NCI-H226 (cell line): ENCODE results near the gene SARS1.
A peak's percentile ranks its signal among the peaks of the same experiment; 100 is the strongest.

ENCODE experiments used
- DNase-seq: peaks from one replicate; pipeline ENCODE4 v3.0.0-alpha.2; 2015

SARS1 gene

GRCh38 chr1:109229531-109230127, 15.9 kb downstream of the SARS1 start:
- no peak for DNase-seq

- DNase-seq: no peak
These were observed 17.3 kb downstream of the SARS1 start for GRCh38 chr1:109231066-109231465.

- DNase-seq: no peak
These were observed 21.4 kb downstream of the SARS1 start for GRCh38 chr1:109235137-109235536.

GRCh38 chr1:109237512-109237911, 23.8 kb downstream of the SARS1 start:
- DNase-seq: no peak

GRCh38 chr1:109238382-109238781, 24.7 kb downstream of the SARS1 start:
- DNase-seq: no peak

- no peak for DNase-seq
These were observed 25.3 kb downstream of the SARS1 start for GRCh38 chr1:109239047-109239408.

- peak; percentile 50 for DNase-seq
These were observed 25.8 kb downstream of the SARS1 start for GRCh38 chr1:109239409-109240068.

- DNase-seq: peak; percentile 84
These were observed 26.7 kb downstream of the SARS1 start for GRCh38 chr1:109240158-109241152.

- no peak for DNase-seq
These were observed 27.6 kb downstream of the SARS1 start for GRCh38 chr1:109241344-109241743.

GRCh38 chr1:109241841-109242345, 28.2 kb downstream of the SARS1 start:
- no peak for DNase-seq

- no peak for DNase-seq
These were observed 28.7 kb downstream of the SARS1 start for GRCh38 chr1:109242387-109242786.

GRCh38 chr1:109243221-109243620, 29.5 kb downstream of the SARS1 start:
- no peak for DNase-seq

GRCh38 chr1:109243860-109244552, 30.3 kb downstream of the SARS1 start:
- no peak for DNase-seq

GRCh38 chr1:109246141-109246551, 32.4 kb downstream of the SARS1 start:
- no peak for DNase-seq

- no peak for DNase-seq
These were observed 34.0 kb downstream of the SARS1 start for GRCh38 chr1:109247401-109248365.

GRCh38 chr1:109248444-109248796, 34.7 kb downstream of the SARS1 start:
- no peak for DNase-seq

- peak; percentile 65 for DNase-seq
These were observed 35.3 kb downstream of the SARS1 start, which contains the start of gene CELSR2 for GRCh38 chr1:109248797-109249629. CELSR2 (plus strand) TSS chr1:109249539; CDS start chr1:109250080, 541 bp downstream.

GRCh38 chr1:109249654-109250401, 36.1 kb downstream of the SARS1 start:
- DNase-seq: no peak

GRCh38 chr1:109250454-109251276, 36.9 kb downstream of the SARS1 start:
- DNase-seq: no peak
